Neural cell (in vitro differentiated cells): ENCODE measurements around the gene SLC38A5. TPM values are rescaled to one million over a fixed set of nuclear protein-coding genes. Genes with fewer than 3 reads are reported as not detected.

Experiments used
- H2AFZ ChIP-seq: fragments of 200-600, 300-800 bp; sonication (generic), shearing (Covaris generic); 2 replicates; pipeline ENCODE4 v1.6.0; 2014; ENCODE audit warnings: low read depth, mild to moderate bottlenecking, antibody characterized with exemption, low read length, moderate library complexity
- H3F3A ChIP-seq: fragments of 200-600 bp; shearing (Covaris generic); 2 replicates; pipeline ENCODE4 v1.6.1; 2016; ENCODE audit warnings: mild to moderate bottlenecking, moderate library complexity, mixed read lengths, antibody characterized with exemption, low read length; ENCODE audit not compliant: insufficient read depth, poor library complexity, severe bottlenecking
- H3K27ac ChIP-seq: fragments of 200-600, 300-800 bp; sonication (generic), shearing (Covaris generic); 2 replicates; pipeline ENCODE4 v1.5.1; 2014; ENCODE audit warnings: mild to moderate bottlenecking, low read length, moderate library complexity
- H3K27me3 ChIP-seq: fragments of 300-800, 200-600 bp; sonication (generic), shearing (Covaris generic); 2 replicates; pipeline ENCODE4 v1.6.0; 2014; ENCODE audit warnings: mild to moderate bottlenecking, low read depth, low read length, moderate library complexity; ENCODE audit not compliant: insufficient read depth
- H3K36me3 ChIP-seq: fragments of 300-800, 200-600 bp; sonication (generic), shearing (Covaris generic); 2 replicates; pipeline ENCODE4 v1.5.1; 2014; ENCODE audit warnings: mild to moderate bottlenecking, antibody characterized with exemption, low read length, moderate library complexity; ENCODE audit not compliant: insufficient read depth
- H3K4me2 ChIP-seq: fragments of 300-800, 200-600 bp; sonication (generic), shearing (Covaris generic); 2 replicates; pipeline ENCODE4 v1.6.0; 2014; ENCODE audit warnings: mild to moderate bottlenecking, low read length
- H3K4me3 ChIP-seq: fragments of 300-800, 200-600 bp; sonication (generic), shearing (Covaris generic); 2 replicates; pipeline ENCODE4 v1.5.1; 2014; ENCODE audit warnings: mild to moderate bottlenecking, low read length, moderate library complexity
- H3K79me2 ChIP-seq: fragments of 200-600 bp; shearing (Covaris generic); replicated peaks from 2 replicates; pipeline ENCODE4 v1.6.0; 2014; ENCODE audit warnings: mild to moderate bottlenecking, low read length, moderate library complexity; ENCODE audit not compliant: insufficient read depth
- H3K9ac ChIP-seq: fragments of 300-800, 200-600 bp; sonication (generic), shearing (Covaris generic); 2 replicates; pipeline ENCODE4 v1.6.1; 2016; ENCODE audit warnings: mild to moderate bottlenecking, low read length, mixed read lengths
- H3K9me2 ChIP-seq: fragments of 200-600 bp; shearing (Covaris generic); 2 replicates; pipeline ENCODE4 v1.6.1; 2016; ENCODE audit warnings: mild to moderate bottlenecking, low read length, mixed read lengths; ENCODE audit not compliant: insufficient read depth
- H3K9me3 ChIP-seq: fragments of 200-600, 300-800 bp; sonication (generic), shearing (Covaris generic); 2 replicates; pipeline ENCODE4 v1.6.1; 2016; ENCODE audit warnings: mild to moderate bottlenecking, mixed run types, low read length, moderate library complexity, mixed read lengths
- H4K20me1 ChIP-seq: fragments of 200-600 bp; shearing (Covaris generic); 2 replicates; pipeline ENCODE4 v1.6.1; 2016; ENCODE audit warnings: mild to moderate bottlenecking, mixed run types; ENCODE audit not compliant: insufficient read depth
- EP300 ChIP-seq: fragments of 450-650 bp; conservative IDR thresholded peaks from 2 replicates; pipeline ENCODE4 v1.6.1; 2014; ENCODE audit warnings: antibody characterized with exemption, mild to moderate bottlenecking, moderate library complexity; ENCODE audit not compliant: poor library complexity, severe bottlenecking
- EZH2 ChIP-seq: fragments of 200-600, 300-800 bp; shearing (Covaris generic), sonication (generic); IDR thresholded peaks from 2 replicates; pipeline ENCODE4 v1.6.1; 2014; ENCODE audit warnings: antibody characterized with exemption, low read length, borderline replicate concordance, mild to moderate bottlenecking; ENCODE audit not compliant: insufficient read depth, poor library complexity, severe bottlenecking
- MXI1 ChIP-seq: fragments of 450-650 bp; conservative IDR thresholded peaks from 2 replicates; pipeline ENCODE4 v1.6.1; 2014; ENCODE audit warnings: antibody characterized with exemption, mild to moderate bottlenecking; ENCODE audit not compliant: poor library complexity, severe bottlenecking
- POLR2AphosphoS5 ChIP-seq: IDR thresholded peaks from 2 replicates; pipeline ENCODE4 v1.6.1; 2012
- RAD21 ChIP-seq: fragments of 450-650 bp; conservative IDR thresholded peaks from 2 replicates; pipeline ENCODE4 v1.6.1; 2014; ENCODE audit warnings: antibody characterized with exemption, mild to moderate bottlenecking, moderate library complexity
- REST ChIP-seq: IDR thresholded peaks from 2 replicates; pipeline ENCODE4 v1.6.1; 2012; ENCODE audit warnings: borderline replicate concordance
- SMC3 ChIP-seq: fragments of 450-650 bp; conservative IDR thresholded peaks from 2 replicates; pipeline ENCODE4 v1.6.1; 2014; ENCODE audit warnings: antibody characterized with exemption, mild to moderate bottlenecking, moderate library complexity; ENCODE audit not compliant: poor library complexity
- TAF1 ChIP-seq: IDR thresholded peaks from 2 replicates; pipeline ENCODE4 v1.6.1; 2012; ENCODE audit warnings: low read depth
- polyA plus RNA-seq: library from polyadenylated mRNA; depleted of rRNA; stranded (reverse); fragments of >200 nt; gene quantifications from 2 replicates; pipeline ENCODE4 v1.2.3, GENCODE V29; 2014
- TF ChIP-seq, protein P1 (sequence below): fragments of 450-650 bp; IDR thresholded peaks from 2 replicates; pipeline ENCODE4 v1.5.1; 2014; ENCODE audit warnings: antibody characterized with exemption, mild to moderate bottlenecking, moderate library complexity; ENCODE audit not compliant: poor library complexity, severe bottlenecking

SLC38A5 gene
- polyA plus RNA-seq, 1 donor from 2014 or later: 0.48 TPM

DNA sequence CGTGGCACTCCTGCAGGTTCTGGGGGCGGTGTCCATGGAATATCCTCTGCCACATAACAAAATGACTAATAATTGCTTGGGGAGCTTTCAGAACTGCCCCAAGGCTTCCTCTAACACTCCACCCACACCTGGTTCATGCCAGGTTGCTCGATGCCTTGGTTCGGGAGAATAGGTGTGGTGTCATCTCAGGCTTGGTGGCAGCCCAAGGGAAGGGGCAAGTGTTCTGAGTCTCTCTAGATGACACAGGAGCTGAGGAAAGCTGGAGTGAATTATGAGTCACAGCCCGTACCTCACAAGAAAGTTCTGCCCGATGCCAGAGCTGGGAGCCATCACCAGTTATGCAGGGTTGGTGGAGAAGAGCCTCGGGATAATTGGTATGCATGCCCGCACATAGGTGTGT, 20.6 kb upstream of the SLC38A5 start:
- Histone ChIP-seq H3K27ac (no peak overlapping the region), H3K4me3 (no peak overlapping the region), H3K79me2 (no peaks in the 10 kb centered on the region), H3K27me3 (no peaks in the 10 kb centered on the region), H3F3A (no peaks in the 10 kb centered on the region), H2AFZ (no peak overlapping the region), H3K9me3 (no peaks in the 10 kb centered on the region), H3K9ac (no peak overlapping the region), H3K9me2 (no peaks in the 10 kb centered on the region), H4K20me1 (no peaks in the 10 kb centered on the region), H3K4me2 (no peak overlapping the region), H3K36me3 (no peaks in the 10 kb centered on the region)
- TF ChIP-seq POLR2AphosphoS5: no peak
- no peak for TF ChIP-seq SMC3
- no peak for TF ChIP-seq TAF1
- no peak for TF ChIP-seq EP300
- TF ChIP-seq EZH2: no peak
- TF ChIP-seq, protein P1, sequence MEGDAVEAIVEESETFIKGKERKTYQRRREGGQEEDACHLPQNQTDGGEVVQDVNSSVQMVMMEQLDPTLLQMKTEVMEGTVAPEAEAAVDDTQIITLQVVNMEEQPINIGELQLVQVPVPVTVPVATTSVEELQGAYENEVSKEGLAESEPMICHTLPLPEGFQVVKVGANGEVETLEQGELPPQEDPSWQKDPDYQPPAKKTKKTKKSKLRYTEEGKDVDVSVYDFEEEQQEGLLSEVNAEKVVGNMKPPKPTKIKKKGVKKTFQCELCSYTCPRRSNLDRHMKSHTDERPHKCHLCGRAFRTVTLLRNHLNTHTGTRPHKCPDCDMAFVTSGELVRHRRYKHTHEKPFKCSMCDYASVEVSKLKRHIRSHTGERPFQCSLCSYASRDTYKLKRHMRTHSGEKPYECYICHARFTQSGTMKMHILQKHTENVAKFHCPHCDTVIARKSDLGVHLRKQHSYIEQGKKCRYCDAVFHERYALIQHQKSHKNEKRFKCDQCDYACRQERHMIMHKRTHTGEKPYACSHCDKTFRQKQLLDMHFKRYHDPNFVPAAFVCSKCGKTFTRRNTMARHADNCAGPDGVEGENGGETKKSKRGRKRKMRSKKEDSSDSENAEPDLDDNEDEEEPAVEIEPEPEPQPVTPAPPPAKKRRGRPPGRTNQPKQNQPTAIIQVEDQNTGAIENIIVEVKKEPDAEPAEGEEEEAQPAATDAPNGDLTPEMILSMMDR: no peak
- no peak for TF ChIP-seq MXI1
- no peak for TF ChIP-seq REST
- TF ChIP-seq RAD21: no peak

DNA sequence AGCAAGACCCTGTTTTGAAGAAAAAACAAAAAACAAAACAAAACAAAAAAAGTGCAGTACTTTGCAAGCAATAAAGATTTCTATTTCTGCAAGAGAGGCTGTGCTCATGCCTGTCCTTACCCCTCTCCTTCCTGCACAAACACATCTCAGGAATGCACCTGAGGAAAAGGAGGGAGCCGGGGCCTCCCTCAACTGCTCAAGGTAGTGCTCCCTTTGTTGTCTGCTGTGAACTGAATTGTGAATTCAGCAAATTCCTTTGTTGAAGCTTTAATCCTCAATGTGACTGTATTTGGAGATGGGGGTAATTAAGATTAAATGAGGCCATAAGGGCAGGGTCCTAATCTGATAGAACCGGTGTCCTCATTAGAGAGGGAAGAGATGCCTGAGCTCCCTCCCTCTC, 19.8 kb upstream of the SLC38A5 start:
- H3K4me2 ChIP-seq: no peak overlapping the region
- H3K9ac ChIP-seq: no peak overlapping the region
- no peaks in the 10 kb centered on the region for H3K36me3 ChIP-seq
- TF ChIP-seq RAD21 (no peak), SMC3 (no peak), MXI1 (no peak), REST (no peak), TAF1 (no peak), EP300 (no peak), POLR2AphosphoS5 (no peak), EZH2 (no peak)
- TF ChIP-seq, protein P1: no peak
- no peaks in the 10 kb centered on the region for H3K9me2 ChIP-seq
- no peak overlapping the region for H3K4me3 ChIP-seq
- H3F3A ChIP-seq: no peaks in the 10 kb centered on the region
- H4K20me1 ChIP-seq: no peaks in the 10 kb centered on the region
- no peaks in the 10 kb centered on the region for H3K79me2 ChIP-seq
- H3K9me3 ChIP-seq: no peaks in the 10 kb centered on the region
- H2AFZ ChIP-seq: no peak overlapping the region
- H3K27ac ChIP-seq: no peak overlapping the region
- no peaks in the 10 kb centered on the region for H3K27me3 ChIP-seq
